HG02623 (cell line): Measurements from ENCODE around the gene AURKAIP1.
A peak's percentile ranks its signal among the peaks of the same experiment; 100 is the strongest.
"Not testable (repeated sequence)": the region's sequence is repeated elsewhere in the genome, so short reads cannot be mapped to it uniquely, and the experiment has no call there.

Source experiments
- ATAC-seq: cut with Tn5 transposase; IDR thresholded peaks from one replicate; pipeline ENCODE4 v1.9.1; 2021; ENCODE audit warnings: moderate library complexity; ENCODE audit not compliant: unreplicated experiment

Gene AURKAIP1

DNA sequence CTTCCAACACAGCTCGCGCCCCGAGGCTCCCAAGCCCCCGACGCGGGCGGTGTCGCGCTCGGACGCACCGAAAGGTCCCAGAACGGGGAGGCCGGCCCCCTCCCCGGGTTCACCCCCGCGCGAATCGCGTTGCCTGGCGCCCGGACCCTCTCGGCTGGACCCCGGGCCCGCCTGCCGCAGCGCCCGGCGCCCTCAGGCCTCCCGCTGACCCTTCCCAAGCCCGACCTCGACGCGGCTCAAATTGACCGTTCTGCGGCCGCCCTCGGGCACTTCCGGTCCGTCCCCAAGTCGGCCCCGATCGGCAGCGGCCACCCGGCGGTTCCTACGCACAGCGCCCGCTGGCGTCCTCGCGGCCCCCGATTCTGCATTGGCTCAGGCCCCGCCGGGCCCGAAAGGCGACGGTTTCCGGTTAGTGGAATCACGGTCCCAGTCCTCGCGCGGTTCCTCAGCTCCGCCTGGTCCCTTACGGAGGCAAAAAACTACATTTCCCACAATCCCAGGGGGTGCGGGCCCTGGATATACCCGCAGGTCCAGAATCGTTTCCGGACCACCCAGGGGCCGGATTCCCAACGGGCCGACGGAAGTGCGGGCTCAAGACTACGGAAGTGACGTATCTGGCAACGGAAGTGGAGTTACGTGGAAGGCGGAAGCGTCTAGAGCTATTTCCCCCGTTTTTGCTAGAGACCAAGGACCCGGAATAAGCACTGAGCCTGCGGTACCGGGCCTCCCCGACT, at the start of gene AURKAIP1:
TSS of gene AURKAIP1 (minus strand) at position 279 of the 734 bp plus-strand sequence. CDS start 451 bp downstream, outside the sequence.
- peak; percentile 81 for ATAC-seq

DNA sequence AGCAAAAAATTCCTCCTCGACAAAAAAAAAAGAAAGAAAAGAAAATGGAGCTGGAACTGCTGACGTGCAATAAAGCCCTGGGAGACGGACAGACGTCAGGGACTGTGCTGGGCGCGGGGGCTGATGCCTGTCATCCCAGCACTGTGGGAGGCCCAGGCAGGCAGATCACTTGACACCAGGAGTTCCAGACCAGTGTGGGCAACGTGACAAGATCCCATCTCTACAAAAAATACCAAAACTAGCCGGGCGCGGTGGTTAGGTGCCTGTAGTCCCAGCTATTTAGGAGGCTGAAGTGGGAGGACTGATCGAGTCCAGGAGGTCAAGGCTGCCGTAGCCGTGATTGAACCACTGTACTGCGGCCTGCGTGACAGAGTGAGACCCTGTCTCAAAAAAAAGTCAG, 49.7 kb upstream of the AURKAIP1 start:
- ATAC-seq: no peak

DNA sequence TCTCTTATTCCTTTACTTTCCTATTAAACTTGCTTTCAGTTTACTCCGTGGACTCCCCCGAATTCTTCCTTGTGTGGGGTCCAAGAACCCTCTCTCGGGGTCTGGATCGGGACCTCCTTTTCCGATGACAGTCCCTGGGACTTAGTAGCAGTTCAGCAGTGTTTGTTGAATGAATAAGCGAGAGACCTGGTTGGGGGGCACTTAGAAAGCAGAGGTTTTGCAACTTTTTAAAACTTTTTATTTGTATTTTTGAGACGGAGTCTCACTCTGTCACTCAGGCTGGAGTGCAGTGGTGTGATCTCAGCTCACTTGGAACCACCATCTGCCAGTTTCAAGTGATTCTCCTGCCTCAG, 48.2 kb upstream of the AURKAIP1 start:
- ATAC-seq: no peak

DNA sequence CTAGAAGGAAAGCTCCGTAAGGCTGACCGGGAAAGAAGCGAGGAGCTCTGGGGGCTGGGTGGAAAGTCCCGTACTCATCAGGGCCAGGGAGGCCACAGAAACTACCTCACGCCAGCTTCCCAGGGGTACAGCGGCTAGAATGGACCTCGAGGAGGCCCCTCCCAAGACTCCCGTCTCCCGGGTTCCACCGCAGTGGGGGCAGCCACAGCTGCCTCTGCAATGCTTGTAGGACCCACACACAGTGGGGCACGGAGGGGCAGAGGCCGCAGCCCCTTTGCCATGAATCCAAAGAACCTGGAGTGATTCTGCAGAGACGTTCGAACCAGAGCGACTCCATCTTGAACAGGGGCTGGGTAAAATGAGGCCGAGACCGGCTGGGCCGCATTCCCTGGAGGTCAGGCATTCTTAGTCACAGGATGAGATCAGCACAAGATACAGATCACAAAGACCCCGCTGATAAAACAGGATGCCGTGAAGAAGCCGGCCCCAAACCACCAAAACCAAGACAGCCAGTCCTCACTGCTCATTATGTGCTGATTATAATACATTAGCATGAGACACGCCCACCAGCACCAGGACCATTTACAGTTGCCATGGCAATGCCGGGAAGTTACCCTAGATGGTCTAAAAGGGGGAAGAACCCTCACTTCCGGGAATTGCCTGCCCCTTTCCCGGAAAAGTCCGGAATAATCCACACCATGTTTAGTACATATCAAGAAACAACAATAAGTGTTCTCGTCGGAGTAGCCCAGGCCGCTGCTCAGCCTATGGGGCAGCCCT, 47.6 kb upstream of the AURKAIP1 start:
- ATAC-seq: no peak

DNA sequence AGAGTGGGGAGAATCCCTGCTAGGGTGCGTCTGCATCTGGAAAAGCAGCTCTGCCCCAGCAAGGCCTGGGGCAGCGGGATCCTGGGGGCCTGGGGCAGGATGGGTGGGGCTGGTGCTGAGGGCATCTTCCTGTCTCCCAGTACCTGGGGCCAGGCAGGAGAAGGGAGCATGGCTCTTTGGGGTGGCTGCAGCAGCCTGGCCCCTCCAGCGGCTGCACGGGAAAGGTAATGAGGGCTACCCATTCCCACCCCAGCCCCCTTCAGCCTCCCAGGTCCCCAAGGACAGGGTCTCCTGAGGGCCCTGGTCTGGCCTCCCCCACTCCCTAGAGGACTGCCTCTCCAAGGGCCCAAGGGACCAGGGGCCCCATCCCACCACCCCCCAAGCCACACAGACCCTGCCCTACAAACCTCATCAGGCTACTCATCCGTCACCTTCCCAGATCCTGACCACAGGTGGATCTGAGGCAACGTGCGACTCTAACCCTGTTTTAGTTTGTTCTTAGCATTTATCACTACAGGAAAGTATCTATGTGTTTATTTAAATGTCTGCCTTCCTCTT, 47.0 kb upstream of the AURKAIP1 start:
- no peak for ATAC-seq

DNA sequence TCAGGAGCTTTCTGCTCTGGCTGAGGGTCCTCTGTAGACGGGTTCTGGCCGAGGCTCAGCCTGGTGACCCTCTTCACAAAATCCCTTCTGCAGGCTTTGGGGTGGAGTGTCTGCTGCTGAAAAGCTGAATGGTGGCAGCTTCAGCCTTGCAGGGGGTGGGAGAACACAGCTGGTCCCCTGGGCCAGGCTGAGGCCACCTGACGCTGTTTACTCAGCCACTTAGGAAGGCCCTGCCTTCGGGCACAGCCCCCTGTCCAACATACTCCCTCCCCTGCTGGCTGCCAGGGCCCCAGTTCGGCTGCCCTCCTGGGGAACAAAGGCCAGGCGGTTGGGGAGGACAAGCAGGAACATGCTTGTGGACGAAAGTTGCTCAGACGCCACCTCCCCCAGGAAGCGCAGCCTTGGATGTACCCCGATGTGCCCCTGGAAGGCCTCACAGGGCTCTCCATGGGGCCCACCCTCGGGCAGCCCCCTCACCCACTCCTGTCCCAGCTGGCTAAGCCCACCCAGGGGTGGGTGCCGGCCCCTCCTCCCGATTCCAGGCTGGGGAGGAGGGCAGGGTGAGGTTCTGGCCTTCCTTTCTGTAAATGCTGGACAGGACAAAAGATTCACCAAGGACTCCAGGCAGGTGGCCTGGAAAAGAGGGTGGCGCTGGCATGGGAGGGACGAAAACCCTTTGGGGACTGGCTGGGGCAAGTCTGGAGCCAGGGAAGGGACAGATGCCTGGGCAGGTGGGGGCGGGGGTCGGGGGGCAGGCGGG, 46.3 kb upstream of the AURKAIP1 start, which contains the start of gene ANKRD65:
TSS of gene ANKRD65 (minus strand) at position 130 of the 760 bp plus-strand sequence. CDS start 271 bp downstream, outside the sequence.
- no peak for ATAC-seq

DNA sequence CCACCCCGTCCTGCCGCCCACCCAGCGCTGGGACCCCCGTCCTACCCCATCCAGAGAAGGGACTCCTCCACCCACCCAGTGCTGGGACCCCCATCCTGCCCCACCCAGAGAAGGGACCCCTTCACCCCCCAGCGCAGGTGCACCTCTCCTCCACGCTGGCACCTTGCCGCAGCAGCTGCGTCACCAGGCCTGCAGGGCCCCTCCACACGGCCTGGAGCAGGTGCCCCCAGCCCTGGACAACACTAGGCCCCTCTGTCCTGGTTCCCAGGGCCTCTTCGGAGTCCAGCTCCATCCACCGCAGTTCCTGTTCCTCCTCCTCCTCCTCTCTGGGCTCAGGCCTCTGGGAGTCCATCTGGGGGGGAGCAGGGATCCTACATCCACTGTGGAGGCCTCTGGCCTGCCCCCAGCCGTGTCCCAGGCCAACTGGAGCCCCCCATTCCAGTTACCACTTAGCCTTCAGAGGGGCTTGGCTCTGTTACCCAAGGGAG, 45.7 kb upstream of the AURKAIP1 start:
- no peak for ATAC-seq

DNA sequence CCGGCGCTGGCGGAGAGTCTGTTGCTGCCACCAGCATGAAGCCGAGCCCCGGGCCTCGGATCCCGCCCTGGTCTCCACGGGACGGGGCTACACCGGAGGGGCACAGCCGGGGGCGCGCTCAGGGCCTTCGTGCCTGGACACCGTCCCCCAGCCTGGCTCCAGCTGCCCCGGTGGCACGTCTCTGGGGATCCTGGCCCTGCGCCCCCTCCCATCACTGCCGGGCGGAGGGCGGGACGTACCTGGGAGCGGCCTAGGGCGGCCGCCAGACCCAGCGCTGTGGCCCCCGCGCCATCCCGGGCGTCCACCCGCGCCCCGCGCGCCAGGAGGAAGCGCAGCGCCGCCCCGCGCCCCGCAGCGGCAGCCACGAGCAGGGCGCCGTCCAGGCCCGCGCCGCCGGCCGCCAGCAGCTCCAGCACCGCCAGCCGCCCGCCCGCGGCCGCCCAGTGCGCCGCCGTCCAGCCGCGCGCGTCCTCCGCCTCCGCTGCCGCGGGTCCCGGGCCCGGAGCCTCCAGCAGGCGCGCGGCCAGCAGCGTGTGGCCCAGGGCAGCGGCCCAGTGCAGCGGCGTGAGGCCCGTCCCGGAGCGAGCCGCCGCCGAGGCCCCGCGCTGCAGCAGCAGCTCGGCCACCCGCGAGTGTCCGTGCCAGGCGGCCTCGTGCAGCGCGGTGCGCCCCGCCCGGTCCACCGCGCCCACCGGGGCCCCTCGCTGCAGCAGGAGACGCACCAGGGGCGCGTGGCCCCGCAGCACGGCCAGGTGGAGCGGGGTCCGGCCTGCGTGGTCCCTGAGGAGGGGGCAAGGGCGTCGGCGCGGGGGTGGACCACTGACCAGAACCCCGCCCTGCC, 45.0 kb upstream of the AURKAIP1 start:
- ATAC-seq: no peak

DNA sequence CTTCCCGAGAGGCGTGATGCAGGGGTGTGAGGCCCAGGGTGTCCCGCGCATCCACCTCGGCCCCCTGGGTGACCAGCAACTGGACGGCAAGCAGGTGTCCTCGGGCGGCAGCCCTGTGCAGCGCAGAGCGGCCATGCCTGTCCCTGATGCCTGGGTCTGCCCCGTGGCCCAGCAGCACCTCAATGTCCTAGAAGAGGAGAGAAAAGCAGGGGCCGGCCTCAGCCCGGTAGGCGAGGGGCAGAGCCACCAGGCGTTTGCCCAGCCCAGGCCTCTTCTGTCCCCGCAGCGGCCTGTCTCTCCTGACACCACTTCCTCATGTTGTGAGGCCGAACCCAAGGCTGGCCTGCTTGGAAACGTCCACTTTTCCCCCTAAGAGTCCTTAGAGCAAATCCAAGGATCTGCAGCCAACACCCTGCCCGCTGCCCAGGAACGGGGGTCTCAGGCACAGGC, 44.4 kb upstream of the AURKAIP1 start:
- ATAC-seq: no peak

DNA sequence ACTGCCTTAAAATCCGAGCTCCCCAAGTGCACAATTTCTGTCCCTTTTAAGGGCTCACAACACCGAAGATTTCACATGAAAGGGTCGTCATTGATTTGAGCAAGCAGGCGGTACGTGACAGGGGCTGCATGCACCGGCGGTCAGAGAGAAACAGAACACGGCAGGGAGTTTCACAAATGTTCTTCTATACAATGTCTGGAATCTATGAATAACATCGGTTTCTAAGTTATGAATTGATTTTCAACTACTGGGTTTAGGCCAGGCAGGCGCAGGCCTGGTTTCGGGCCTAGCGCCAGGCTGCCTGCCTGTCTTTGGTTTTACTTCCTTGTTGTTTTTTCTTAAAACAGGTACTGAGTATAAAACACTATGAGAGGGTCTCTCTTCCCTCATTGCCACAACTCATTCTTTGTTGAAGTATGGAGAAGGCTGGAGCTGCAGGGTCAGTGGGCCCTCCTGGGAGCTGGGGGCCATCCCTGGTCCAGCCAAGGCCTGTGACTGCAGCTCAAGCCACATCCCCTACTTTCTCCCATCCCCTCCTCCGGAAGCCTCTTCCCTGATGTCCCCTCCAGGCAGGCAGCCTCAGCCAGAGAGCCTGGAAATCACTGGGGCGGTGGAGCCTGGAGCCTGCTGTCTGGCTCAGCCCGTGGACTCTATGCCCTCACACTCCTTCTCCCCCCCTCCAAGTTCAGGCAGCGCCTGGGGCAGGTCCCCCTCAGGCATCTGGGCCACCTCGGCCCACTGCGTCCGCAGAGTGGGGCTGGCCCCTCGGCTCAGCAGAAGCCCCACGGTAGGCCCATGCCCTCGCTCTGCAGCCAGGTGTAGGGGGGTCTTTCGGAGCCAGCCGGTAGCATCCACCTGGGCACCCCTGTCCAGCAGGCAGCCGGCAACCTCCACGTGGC, 43.7 kb upstream of the AURKAIP1 start:
- no peak for ATAC-seq

DNA sequence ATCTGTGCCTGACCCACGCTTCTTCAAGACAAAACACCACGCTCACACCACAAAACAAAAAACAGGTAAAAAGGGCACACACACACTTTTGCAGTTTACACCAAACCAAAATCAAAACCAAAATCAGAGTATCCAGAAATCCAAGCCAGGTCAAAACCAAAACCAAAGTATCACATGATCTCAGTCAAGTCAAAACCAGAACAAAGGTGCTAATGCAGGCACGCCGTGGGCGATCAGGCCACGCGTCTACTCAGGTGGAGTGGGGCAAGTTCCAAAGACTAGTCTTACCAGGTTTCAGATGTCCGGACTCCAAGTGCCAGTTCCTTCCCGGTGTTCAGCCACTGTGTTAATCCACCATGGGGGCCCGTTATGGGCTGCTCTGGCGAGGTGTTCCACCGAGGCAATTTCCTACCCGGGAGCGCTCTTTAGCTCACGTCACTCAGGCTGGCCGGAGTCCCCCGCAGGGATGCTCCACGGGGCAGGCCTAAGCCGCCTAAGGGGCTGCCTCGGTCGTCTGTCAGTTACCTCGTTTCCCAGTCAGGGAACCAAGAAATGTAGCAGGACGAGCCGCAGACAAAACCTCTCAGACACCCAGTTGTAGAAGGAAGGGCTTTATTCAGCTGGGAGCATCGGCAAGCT, 42.9 kb upstream of the AURKAIP1 start:
- ATAC-seq: not testable (repeated sequence)

DNA sequence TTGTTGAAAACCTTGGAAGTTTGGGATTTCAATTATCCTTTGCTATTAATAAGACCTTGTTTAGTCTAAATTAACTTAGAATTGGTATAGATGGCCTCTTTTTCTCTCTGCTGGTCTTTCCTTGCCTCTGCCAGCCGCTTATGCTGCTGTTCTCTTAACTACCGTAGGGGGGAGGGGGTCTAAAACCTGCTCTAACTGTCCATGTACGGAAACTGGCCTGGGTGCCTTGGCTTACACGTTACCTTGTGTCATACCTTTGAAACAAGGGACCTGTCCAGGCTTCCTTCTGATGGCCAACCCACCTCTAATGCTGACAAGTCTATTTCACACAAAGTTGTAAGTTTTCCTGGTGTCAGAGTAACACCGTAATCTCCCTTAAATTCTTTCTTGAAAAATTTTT, 42.4 kb upstream of the AURKAIP1 start:
- not testable (repeated sequence) for ATAC-seq

DNA sequence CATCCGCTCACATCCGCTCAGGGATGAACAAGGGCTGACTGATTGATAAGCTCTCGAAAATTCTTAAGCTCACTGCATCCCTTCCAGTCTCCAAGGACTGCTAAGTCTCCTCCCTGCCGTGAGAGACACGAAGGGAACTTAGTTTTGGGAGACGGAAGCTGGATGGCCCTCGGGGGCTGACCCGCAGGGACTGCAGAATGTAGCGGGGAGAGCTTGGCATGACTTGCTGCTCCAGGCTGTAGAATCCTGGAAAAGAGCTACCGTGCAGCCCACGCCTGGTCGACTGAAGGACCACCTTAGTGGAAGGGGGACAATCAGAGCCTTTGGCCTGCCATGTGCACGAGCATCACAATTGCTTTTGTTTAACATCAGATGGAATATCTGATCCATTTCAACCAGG, 40.7 kb upstream of the AURKAIP1 start:
- ATAC-seq: no peak

DNA sequence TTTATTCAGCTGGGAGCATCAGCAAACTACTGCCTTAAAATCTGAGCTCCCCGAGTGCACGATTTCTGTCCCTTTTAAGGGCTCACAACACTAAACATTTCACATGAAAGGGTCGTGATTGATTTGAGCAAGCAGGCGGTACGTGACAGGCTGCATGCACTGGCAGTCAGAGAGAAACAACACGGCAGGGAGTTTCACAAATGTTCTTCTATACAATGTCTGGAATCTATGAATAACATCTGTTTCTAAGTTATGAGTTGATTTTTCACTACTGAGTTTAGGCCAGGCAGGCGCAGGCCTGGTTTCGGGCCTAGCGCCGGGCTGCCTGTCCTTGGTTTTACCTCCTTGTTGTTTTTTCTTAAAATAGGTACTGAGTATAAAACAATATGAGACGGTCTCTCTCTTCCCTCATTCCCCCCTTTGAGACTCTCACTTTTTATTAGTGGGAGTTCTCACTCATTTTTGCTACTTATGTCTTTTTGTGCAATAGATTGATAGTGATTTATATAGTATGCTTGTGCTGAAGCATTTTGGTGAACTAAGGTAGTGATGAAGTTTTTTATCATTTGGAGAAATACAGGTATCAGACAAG, 37.4 kb upstream of the AURKAIP1 start:
- ATAC-seq: not testable (repeated sequence)

DNA sequence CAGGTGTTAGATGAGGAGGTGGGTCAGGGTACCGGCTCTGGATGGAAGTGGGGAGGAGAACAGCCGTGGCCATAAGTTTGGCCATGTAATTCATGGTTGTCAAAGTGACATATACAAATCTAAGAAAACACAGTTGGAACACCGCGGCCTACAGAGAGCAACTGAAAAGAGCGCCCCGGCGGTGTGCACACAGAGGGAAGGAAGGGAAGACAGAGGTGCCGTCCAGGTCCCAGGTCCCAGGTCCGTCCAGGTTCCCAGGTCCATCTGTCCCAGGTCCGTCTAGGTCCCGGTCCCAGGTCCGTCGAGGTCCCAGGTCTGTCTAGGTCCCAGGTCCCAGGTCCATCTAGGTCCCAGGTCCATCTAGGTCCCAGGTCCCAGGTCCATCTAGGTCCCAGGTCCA, 36.6 kb upstream of the AURKAIP1 start:
- ATAC-seq: no peak

DNA sequence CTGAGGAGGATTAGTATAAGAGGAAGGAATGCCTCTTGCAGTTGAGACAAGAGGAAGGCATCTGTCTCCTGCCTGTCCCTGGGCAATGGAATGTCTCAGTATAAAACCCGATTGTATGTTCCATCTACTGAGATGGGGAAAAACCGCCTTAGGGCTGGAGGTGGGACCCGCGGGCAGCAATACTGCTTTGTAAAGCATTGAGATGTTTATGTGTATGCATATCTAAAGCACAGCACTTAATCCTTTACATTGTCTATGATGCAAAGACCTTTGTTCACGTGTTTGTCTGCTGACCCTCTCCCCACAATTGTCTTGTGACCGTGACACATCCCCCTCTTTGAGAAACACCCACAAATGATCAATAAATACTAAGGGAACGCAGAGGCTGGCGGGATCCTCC, 35.2 kb upstream of the AURKAIP1 start:
- ATAC-seq: not testable (repeated sequence)

DNA sequence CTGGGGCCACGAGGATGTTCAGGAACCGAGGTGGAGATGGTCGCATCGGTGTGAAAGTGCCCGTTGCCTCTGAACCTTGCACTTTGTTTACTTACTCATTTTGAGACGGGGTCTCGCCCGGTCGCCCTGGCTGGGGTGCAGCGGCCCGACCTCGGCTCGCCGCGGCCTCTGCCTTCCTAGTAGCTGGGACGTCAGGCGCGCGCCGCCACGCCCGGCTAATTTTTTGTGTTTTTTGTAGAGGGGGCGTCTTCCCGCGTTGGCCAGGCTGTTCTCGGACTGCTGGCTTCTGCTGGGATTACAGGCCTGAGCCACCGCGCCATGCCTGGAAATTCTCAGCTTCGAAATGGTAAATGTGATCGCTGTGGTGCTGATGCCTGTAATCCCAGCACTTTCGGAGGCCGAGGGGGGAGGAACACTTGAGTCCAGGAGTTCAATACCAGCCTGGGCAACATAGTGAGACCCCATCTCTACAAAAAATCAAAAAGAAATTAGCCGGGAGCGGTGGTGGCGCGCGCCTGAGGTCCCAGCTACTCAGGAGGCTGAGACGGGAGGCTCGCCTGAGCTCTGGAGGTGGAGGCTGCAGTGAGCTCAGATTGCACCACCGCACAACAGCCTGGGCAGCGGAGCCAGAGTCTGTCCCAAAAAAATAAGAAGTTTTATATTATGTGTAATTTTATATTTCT, 32.8 kb upstream of the AURKAIP1 start:
- peak; percentile 18 for ATAC-seq
